NT2/D1 (cell line): ENCODE measurements around the gene C11orf52.
"Not testable (repeated sequence)": the region's sequence is repeated elsewhere in the genome, so short reads cannot be mapped to it uniquely, and the experiment has no call there.

Experiments used
- SUZ12 ChIP-seq: IDR thresholded peaks from 2 replicates; pipeline ENCODE4 v1.6.1; 2011; ENCODE audit not compliant: insufficient read length, insufficient read depth; ENCODE audit errors: extremely low read depth
- YY1 ChIP-seq: IDR thresholded peaks from 2 replicates; pipeline ENCODE4 v1.6.1; 2011; ENCODE audit not compliant: insufficient read length, insufficient read depth
- ZNF274 ChIP-seq: IDR thresholded peaks from 2 replicates; pipeline ENCODE4 v1.6.1; 2011; ENCODE audit warnings: mild to moderate bottlenecking, low read depth, low read length

DNA sequence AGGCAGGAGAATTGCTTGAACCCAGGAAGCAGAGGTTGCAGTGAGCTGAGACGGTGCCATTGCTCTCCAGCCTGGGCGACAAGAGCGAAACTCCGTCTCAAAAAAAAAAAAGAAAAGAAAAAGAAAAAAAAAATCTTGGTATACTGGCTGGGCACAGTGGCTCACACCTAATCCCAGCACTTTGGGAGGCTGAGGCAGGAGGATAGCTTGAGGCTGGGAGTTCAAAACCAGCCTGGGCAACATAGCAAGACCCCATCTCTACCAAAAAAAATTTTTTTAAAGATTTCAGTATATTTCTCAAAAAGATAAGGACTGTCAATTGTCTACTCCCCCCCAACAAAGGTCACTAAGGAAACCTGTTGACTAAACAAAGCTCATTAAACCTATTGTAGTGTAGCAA, 33.7 kb upstream of the C11orf52 start:
- not testable (repeated sequence) for TF ChIP-seq YY1, SUZ12, ZNF274
